Hematopoietic multipotent progenitor cell (in vitro differentiated cells): Measurements from ENCODE around the gene NUDT8. TPM values are rescaled to one million over a fixed set of nuclear protein-coding genes. Genes with fewer than 3 reads are reported as not detected.
A peak's percentile ranks its signal among the peaks of the same experiment; 100 is the strongest.
"Not testable (repeated sequence)": the region's sequence is repeated elsewhere in the genome, so short reads cannot be mapped to it uniquely, and the experiment has no call there.

Source experiments
- DNase-seq, 3 donors: peaks; one replicate each; pipeline ENCODE4 v3.0.0-alpha.2; 2011 to 2015; ENCODE audit warnings: low read depth in 2 of 3, low spot score in 2 of 3
- total RNA-seq: library from RNA; depleted of rRNA; stranded (reverse); fragments of >200 nt; gene quantifications from one replicate; pipeline ENCODE4 v1.2.3, GENCODE V29; 2012

The NUDT8 gene
- total RNA-seq, 1 donor: 19.9 TPM

DNA sequence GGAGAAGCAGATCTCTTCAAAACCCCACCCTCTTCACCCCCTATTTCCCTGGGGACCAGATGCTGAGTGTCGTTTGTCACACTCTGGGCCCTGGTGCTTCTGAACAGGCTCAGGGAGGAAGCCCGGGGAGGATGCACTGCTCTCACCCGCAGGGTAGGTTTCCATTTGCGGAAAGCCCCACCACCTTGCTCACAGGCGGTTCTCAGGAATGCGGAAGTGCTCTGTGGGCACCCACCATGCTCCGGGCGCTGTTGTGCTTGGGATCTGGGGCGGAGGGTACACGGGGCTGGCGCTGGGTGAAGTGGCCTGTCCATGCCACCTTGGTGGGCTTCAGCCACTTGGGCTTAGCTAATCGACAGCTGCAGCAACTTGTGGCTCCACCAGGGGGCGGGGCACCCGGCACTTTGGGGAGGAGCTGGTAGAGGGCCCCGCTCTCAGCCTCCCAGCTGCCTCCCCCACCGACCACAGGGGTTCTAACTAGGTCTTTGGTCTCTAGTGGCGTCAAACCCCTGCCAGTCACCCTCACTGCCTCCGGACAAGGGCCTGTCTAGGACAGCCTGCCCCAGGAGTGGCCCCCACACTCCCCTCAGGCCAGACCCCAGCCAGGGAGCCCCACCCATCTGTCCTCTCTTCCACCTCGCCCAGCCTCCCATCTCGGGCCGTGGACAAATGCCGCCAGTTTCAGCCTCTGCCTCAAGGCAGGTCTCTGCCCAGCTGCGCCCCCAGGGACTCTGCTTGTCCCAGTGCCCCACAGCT, 15.6 kb downstream of the NUDT8 start:
- DNase-seq: peak; percentile 77 to 92 (median 86)

- no peak for DNase-seq
Measured at GRCh38 chr11:67613313-67613959, 16.3 kb downstream of the NUDT8 start.

DNA sequence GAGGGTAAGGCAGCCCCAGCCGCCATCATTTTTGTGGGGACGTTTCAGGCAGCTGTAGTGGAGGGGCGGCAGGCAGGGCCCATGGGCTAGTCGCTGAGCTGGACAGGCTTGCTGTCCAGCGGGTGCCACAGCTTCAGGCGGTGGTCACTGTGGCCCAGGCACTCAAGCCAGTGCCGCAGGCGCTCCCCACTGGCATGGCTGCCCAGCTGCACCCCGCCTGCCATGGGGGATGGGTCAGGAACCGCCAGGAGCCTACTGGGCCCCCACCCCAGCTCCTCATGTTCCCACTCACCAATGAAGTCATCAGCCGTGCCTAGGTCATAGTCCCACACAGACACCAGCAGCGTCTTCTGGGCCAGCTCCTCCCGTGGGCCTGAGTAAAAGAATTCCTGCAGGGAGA, 17.0 kb downstream of the NUDT8 start:
- DNase-seq: no peak

GRCh38 chr11:67611704-67612587, 17.8 kb downstream of the NUDT8 start:
- no peak for DNase-seq

- DNase-seq: no peak
Measured at GRCh38 chr11:67611165-67611564, 18.6 kb downstream of the NUDT8 start.

DNA sequence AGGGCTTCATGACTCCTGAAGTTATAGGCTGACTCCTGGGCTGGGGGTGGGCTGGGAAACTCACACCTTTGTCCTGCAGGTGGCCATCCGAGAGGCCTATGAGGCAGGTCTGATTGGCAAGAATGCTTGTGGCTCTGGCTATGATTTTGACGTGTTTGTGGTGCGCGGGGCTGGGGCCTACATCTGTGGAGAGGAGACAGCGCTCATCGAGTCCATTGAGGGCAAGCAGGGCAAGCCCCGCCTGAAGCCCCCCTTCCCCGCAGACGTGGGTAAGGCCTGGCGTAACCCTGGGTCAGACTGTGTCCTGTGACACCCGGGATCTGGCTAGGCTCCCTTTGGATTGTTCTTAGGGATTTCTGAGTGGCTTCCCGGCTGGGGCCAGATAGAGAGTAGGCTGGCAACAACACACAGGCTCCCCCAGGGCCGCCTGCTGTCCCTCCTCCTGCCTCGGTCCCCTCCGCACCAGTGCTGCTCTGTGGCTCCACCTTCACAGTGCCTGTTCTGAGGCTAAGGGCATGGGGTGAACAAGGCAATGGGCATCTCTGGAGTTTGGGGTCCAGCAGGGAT, 19.4 kb downstream of the NUDT8 start:
- DNase-seq: no peak

DNA sequence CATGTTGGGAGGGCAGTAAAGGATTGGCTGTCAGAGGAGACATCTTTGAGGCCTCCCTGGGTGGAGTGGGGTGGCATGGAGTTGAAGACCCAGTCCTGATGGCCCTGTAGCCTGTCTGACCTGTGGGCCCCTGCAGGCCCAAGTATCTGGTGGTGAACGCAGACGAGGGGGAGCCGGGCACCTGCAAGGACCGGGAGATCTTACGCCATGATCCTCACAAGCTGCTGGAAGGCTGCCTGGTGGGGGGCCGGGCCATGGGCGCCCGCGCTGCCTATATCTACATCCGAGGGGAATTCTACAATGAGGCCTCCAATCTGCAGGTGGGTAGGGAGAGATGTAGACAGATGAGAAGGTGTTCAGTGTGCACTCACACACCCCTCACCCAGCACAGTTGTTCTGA, 20.4 kb downstream of the NUDT8 start:
- no peak for DNase-seq

DNA sequence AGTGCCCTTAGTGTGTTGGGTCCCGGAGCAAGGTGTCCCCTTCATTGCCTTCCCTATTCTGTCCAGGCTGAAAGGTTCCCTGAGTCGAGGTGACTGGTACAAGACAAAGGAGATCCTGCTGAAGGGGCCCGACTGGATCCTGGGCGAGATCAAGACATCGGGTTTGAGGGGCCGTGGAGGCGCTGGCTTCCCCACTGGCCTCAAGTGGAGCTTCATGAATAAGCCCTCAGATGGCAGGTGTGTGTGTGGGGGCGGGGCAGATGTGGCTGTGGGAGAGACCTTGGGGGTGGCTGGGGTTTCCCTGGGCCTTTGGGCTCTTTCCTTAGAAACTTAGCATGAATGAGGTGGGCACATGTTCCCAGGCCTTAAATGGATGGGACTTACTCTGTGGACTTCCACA, 21.3 kb downstream of the NUDT8 start:
- DNase-seq: no peak

DNA sequence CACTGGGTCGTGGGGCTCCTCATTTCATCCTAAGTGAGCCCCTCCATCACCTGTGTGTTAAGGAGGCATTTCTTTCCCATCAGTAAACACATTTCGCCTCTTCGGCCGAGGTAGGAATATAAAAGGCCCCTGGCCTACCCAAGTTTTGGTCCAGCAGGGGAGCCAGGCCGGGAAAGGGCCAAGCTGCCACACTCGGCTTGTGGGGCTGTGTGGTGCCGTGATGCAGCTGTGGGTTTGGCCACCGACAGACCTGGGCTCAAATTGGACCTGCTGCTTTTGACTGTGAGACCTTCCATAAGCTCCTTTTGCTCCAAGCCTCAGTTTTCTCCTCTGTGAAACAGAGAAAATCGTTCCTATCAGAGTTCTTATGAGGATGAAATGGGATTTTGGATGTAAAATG, 22.2 kb downstream of the NUDT8 start:
- DNase-seq: no peak

GRCh38 chr11:67606492-67607295, 23.0 kb downstream of the NUDT8 start, which contains the start of gene NDUFV1:
NDUFV1 (plus strand) TSS chr11:67606936; CDS start chr11:67607005, 69 bp downstream.
- peak; percentile 91 to 97 (median 95) for DNase-seq

DNA sequence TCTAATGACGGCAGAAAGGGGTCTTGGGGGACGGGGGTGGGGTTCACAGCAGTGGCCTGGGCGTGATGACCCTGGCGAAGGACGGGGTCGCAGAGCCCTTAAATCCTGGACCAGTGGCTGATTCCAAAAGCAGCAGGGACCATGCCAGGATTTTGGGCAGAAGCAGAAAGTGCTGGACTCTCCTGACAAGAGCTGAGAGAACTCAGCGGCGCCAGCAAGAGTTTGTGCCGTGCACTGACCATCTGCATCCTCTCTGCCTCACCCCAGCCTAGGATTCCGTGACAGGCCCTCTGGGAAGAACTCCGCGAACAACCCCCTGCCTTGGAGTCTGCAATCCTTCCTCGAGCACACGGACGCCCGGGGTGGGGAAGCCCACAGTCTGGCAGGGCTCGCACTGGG, 23.6 kb downstream of the NUDT8 start:
- DNase-seq: no peak

GRCh38 chr11:67605231-67606011, 24.3 kb downstream of the NUDT8 start:
- no peak for DNase-seq

GRCh38 chr11:67604815-67605214, 24.9 kb downstream of the NUDT8 start:
- no peak for DNase-seq

- DNase-seq: not testable (repeated sequence)
Measured at GRCh38 chr11:67604119-67604518, 25.6 kb downstream of the NUDT8 start.

GRCh38 chr11:67601098-67601497, 28.6 kb downstream of the NUDT8 start:
- DNase-seq: no peak

GRCh38 chr11:67600324-67601029, 29.3 kb downstream of the NUDT8 start:
- DNase-seq: peak in 2 of 3 donors; percentile 56 to 86

DNA sequence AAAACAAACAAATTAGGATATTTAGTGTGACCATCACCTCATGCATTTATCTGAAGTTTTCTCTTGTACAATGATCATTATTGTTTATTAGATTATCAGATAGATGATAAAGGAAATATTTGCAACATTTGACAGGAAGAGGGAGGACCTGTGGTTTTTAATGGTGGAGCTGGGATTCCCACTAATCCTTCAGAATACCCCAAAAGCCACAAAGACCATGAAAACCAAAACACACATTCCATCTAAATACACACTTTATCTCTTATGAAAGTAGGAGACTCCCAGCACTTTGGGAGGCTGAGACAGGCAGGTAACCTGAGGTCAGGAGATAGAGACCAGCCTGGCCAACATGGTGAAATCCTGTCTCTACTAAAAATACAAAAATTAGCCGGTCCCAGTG, 30.6 kb downstream of the NUDT8 start:
- no peak for DNase-seq

DNA sequence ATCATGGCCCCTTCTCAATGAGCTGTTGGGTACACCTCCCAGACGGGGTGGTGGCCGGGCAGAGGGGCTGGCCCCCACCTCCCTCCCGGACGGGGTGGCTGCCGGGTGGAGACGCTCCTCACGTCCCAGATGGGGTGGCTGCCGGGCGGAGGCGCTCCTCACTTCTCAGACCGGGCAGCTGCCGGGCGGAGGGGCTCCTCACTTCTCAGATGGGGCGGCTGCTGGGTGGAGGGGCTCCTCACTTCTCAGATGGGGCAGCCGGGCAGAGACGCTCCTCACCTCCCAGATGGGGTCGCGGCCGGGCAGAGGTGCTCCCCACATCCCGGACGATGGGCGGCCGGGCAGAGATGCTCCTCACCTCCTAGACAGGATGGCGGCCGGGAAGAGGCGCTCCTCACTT, 31.8 kb downstream of the NUDT8 start:
- DNase-seq: not testable (repeated sequence)

GRCh38 chr11:67597458-67597857, 32.3 kb downstream of the NUDT8 start:
- DNase-seq: not testable (repeated sequence)
